ENCODE measurements around the gene TRPM7.
"Not testable (repeated sequence)": the region's sequence is repeated elsewhere in the genome, so short reads cannot be mapped to it uniquely, and the experiment has no call there.

The TRPM7 gene

DNA sequence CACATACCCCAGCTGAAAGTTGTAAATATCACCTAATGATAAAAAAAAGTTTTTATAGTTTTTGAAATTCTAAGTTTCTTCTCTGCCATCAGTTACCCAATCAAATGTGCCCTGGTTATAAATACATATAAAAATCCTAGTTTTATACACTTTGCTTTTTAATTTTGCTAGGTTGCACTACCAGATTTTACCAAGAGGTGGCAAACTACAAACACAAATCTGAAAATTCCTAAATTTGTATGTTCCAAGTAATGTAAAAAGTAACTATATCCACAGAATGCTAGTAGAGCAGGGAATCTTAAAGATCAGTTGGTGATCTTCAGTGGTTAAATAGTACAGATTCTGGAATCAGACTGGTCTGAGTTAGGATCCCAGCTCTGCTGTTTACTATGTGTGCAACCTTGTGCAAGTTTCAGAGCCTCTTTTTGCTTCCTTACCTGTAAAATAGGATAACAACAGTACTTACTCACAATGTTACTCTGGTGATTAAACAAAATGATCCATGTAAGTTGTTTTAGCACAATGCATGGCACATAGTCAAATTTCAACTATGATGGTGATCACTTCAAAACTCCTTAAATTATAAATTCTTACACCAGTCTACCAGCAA is 11.0 kb downstream of the TRPM7 start:
- in situ Hi-C loops (cut with MboI; ENCODE audit: low sequenced_read_pairs), result no loop called here

DNA sequence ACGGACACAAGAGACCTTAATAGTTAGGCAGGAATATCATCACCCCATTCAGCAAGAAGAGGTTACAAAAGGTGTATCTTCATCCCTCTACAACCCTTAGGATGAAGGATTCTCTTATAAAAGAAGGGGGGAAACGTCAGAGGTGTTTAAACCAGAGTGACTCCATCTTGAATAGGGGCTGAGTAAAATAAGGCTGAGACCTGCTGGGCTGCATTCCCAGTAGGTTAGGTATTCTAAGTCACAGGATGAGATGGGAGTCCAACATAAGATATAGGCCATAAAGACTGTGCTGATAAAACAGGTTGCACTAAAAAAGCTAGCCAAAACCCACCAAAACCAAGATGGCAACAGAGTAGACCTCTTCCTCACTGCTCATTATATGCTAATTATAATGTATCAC is 16.5 kb downstream of the TRPM7 start:
- in situ Hi-C loops (cut with MboI; ENCODE audit: low sequenced_read_pairs), result no loop called here

DNA sequence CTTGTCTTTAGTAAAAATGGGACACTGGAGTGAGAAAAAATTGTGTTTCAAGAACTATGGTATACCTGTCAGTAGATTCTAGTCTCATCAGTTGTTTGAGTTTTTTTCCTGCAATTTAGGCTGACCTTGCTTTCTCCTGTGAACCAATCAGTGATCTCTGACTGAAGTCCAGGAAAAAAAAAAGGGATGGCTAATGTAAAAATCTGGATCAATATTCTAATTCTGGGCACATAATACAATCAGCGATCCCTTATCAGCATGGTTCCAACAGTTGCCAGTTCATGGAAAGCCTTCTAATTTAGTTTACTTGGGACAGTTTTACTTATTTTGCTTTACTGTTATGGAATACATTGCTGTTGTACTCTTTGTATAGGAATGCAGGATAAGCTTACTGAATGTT is 17.0 kb downstream of the TRPM7 start:
- in situ Hi-C loops (cut with MboI; ENCODE audit: low sequenced_read_pairs), result no loop called here

DNA sequence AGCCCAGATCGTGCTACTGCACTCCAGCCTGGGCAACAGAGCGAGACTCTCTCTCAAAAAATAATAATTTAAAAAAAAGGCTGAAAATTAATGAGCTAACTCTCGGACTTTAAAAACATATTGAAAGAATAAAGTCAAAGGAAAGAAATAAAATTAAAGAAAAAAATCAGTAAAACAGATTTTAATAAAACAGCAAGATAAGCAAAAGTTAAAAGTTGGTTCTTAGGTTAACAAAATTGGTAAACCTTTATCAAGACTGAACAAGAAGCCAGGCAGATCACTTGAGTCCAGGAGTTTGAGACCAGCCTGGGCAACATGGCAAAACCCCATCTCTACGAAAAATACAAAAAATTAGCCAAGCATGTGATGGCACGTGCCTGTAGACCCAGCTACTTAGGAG is 20.7 kb downstream of the TRPM7 start:
- in situ Hi-C loops (cut with MboI; ENCODE audit: low sequenced_read_pairs), result no loop called here

DNA sequence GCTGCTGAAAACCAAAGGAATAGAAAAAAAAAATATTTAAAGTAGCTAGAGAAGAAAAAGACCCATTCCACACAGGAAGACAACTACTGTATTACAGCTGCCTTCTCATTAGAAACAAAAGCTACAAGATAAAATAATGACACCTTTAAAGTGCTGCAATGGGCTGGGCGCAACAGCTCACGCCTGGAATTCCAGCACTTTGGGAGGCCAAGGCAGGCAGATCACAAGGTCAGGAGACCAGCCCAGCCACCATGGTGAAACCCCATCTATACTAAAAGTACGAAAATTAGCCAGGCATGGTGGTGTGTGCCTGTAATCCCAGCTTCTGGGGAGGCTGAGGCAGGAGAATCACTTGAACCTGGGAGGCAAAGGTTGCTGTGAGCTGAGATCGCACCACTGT is 31.0 kb downstream of the TRPM7 start:
- in situ Hi-C loops (cut with MboI; ENCODE audit: low sequenced_read_pairs), result no loop called here

DNA sequence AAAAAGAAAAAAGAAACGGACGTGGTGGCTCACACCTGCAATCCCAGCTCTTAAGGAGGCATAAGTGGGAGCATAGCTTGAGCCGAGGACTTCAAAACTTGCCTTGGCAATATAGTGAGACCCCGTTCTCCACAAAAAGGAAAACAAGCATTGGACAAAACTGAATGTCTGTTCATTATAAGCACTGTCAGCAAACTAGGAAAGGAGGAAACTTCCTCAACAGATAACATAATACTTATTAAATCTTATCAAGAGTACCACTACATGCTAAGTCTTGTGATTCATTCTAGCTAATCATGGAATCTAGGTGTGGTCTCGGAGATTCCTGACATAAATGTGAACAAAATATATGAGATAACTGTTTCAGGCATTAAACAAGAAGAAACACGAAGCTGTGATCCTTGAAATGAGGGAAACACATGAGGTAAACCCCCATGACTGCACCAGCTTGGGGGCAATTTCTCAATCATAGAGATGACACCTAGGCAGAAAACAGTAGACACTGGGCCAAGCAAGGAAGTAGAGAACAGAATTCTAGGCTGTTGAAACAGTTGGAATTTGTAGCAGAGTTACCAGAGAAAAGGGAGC is 33.3 kb downstream of the TRPM7 start:
- in situ Hi-C loops (cut with MboI; ENCODE audit: low sequenced_read_pairs), result no loop called here

DNA sequence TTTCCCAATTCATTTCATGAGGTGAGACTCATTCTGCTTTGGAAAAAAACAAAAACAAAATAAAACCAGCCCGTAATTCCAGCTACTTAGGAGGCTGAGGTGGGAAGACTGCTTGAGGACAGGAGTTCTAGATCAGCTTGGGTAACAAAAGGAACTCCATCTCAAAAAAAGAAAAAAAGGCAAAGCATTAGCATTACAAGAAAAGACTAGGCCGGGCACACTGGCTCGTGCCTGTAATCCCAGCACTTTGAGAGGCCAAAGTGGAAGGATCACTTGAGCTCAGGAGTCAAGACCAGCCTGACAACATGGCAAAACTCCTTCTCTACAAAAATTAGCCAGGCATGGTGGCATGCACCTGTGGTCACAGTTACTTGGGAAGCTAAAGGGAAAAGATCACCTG is 33.9 kb downstream of the TRPM7 start:
- in situ Hi-C loops (cut with MboI; ENCODE audit: low sequenced_read_pairs), result no loop called here

DNA sequence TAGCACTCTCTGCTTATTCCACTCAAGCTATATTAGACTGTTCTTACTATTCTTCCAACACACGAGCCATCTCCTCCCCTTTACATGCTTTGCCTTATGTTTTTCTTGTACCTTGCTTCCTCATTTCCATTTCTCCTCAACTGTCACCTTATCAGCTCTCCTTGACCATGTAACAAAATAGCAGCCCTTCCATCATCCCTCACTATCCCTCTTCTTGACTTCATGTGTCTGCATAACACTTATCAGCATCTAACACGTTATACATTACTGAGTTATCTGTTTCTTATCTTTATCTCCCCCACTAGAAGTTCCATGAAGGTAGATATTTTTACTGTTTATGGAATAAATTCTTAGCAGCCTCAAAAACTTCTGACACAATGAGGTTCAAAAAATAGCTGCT is 45.3 kb downstream of the TRPM7 start:
- in situ Hi-C loops (cut with MboI; ENCODE audit: low sequenced_read_pairs), result no loop called here

DNA sequence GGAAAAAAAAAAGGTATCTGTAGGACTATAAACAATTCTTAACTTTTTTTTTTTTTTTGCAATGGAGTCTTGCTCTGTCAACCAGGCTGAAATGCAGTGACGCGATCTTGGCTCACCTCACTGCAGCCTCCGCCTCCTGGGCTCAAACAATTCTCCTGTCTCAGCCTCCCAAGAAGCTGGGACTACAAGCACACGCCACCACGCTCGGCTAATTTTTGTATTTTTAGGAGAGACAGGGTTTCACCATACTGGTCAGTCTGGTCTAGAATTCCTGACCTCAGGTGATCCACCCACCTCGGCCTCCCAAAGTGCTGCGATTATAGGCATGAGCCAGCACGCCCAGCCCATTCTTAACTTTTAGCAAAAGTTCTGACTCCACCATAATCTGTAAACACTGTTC is 50.5 kb downstream of the TRPM7 start:
- in situ Hi-C loops (cut with MboI; ENCODE audit: low sequenced_read_pairs), result no loop called here

DNA sequence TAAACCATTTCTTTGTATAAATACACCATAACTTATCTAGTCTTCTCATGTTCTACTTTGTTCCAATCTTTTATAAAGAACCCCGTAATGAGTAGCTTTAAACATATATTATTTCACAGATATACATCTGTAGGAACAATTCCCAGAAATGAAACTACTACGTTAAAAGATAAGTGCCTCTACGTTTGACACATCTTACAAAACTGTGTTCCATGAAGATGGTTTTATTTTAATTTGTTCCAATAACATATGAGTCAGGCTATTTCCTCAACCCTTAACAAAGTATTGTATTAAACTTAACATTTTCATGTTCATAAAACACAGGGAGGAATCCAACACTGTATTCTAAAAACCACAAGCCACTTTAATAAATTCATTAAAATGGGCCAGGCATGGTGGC is 52.9 kb downstream of the TRPM7 start:
- in situ Hi-C loops (cut with MboI; ENCODE audit: low sequenced_read_pairs), result no loop called here

DNA sequence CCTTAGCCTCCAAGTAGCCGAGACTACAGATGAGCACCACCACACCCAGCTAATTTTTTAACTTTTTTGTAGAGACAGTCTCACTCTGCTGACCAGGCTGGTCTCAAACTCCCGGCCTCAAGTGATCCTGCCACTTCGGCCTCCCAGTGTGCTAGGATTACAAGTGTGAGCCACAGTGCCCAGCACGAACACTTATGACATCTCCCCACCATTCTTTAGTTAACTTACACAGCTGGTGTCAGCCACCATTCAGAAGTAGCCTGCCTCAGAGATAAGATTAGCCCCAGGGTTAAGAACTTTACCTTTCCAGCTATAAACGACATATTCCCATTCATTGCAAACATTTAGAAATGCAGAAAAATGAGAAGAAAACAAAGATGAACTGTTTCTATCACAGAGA is 58.2 kb downstream of the TRPM7 start:
- in situ Hi-C loops (cut with MboI; ENCODE audit: low sequenced_read_pairs), result no loop called here

DNA sequence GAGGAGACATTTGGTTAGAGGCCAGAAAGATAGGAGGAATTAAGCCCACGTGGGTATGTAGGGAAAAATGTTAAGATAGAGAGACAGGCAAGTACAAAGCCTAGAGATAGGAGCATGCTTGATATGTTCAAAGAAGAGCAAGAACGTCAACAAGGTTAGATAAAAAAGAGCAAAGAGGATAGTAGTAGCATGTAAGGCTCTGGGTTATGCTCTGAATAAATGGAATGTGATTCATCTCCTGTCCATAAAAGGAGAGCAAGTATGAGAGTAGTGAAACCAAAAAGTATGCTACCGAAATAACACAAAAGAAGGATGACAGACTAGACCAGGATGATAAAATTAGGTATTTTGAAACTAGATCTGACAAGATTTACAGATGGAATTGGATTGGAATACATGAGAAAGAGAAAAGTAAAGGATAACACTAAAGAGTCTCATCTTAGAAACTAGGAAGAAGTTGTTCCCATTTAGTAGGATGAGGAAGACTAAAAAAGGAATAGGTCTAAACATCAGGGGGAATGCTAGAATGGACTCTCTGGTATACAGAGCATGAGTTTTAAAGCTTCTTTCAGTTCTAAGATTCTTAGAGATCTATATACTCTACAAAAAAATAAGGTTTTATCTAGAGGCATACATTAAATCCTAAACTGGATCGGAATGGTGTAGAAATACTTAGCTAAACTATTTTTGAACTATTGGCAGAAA is 59.1 kb downstream of the TRPM7 start:
- in situ Hi-C loops (cut with MboI; ENCODE audit: low sequenced_read_pairs), result no loop called here

DNA sequence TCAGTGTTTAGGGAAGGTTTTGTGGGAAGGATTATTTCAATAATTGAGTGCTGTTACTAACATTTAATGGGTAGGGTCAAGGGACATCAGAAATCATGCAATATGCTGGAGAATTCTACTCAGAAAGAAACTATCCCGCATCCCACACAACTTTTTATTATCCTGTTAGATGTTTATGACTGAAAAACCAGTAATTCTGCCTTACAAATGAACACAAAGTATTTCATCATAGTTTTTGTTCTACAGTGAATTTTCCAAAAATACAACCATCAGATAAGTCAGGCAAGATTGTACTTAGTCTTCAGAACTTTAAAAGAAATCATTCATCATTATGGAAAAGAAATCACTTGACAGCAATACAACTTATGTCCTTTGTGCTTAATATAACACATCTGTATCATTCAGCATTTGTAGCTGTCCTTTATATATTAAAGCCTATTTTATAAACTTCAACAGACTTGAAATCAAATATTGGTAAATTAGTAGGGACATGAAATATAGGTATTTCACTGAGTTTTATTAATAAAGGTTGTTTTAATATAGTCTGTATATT is 61.9 kb downstream of the TRPM7 start:
- in situ Hi-C loops (cut with MboI; ENCODE audit: low sequenced_read_pairs), result no loop called here

DNA sequence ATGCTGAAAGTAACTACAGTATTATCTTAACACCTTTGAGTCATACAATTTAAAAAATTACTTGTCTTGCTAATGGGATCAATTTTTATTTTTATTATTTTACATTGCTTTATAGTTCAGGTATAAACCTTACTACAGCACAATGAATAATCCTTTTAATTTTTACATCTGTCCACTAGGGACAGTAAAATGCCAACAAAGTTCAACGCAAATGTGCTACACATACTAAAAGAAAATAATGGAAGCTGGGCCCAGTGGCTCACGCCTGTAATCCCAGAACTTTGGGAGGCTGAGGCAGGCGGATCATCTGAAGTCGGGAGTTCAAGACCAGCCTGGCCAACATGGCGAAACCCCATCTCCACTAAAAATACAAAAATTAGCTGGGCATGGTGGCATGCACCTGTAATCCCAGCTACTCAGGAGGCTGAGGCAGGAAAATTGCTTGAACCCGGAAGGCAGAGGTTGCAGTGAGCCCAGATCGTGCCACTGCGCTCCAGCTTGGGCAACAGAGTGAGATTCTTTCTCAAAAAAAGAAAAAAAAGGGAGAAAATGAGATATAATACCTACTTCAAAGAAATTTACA is 64.1 kb downstream of the TRPM7 start:
- in situ Hi-C loops (cut with MboI; ENCODE audit: low sequenced_read_pairs), result not testable (repeated sequence)

DNA sequence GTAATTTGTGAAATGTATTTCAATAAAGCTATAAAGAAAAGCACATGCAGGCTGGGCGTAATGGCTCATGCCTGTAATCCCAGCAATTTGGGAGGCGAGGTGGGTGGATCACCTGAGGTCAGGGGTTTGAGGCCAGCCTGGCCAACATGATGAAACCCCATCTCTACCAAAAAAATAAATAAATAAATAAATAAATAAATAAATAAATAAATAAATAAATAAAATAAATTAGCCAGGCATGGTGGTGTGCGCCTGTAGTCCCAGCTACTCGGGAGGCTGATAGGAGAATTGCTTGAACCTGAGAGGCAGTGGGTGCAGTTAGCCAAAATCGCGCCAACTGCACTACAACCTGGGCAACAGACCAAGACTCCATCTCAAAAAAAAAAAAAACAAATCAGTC is 69.6 kb downstream of the TRPM7 start:
- in situ Hi-C loops (cut with MboI; ENCODE audit: low sequenced_read_pairs), result not testable (repeated sequence)

DNA sequence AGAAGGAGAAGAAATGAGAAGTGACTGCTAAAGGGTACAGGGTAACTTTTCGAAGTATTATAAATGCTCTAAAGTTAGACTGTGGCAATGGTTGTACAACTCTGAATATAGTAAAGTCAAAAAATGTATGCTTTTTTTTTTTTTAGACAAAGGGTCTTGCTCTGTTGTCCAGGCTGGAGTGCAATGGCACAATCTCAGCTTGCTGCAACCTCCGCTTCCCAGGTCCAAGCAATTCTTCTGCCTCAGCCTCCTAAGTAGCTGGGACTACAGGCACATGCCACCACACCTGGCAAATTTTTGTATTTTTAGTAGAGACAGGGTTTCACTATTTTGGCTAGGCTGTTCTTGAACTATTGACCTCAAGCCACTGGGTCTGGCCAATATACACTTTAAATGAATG is 70.0 kb downstream of the TRPM7 start:
- in situ Hi-C loops (cut with MboI; ENCODE audit: low sequenced_read_pairs), result not testable (repeated sequence)

DNA sequence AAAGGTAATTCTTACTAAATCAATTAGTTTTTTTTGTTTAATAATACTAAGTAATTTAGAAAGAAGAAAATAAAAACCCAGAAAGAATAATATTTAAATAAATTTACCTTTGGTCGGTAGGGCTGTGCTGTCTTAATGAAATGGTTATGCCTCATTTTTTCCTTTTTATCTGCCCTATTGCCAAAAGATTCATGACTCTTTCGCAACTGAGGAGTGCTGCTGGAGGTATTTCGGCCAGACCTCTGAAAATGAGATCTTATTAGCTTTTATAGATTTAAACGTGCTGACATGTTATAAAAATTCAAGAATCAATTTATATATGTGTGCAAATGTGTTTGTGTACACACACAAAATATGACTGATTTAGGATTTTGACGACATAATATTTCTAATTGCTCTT is 73.0 kb downstream of the TRPM7 start:
- in situ Hi-C loops (cut with MboI; ENCODE audit: low sequenced_read_pairs), result no loop called here

DNA sequence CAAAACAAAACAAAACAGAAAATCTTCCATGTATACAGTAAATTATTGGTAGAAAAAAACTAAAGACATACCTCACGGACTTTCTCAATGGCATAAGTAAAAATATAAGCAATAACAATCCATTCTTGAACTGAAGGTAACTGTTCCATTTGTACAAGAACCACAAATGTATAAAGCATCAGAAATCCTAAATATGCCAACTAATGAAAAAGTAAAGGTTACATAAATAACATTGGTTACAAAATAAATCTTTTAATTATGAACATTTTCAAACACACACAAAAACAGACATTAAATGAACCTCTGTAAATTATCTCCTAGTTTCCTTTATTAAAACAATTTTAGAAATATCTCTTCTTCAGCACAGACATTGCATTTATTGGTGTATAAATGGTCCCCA is 79.5 kb downstream of the TRPM7 start:
- in situ Hi-C loops (cut with MboI; ENCODE audit: low sequenced_read_pairs), result no loop called here

DNA sequence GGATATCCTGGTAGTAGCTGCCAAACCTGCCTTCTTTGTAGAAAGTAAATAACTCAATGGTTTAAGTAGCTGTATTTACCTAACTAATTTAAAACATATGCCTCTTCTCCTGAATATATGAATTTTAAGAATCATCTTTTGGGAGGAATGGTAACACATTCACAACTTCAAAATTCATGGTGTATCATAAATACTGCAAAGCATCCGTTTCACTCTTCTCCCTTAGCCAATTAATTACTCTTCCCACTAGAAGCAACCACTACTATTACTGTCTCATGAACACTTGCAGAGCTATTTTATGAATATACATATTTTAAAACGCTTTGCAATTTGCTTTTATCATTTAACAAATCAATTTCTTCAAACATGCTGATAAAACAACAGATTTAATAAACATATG is 81.1 kb downstream of the TRPM7 start:
- in situ Hi-C loops (cut with MboI; ENCODE audit: low sequenced_read_pairs), result no loop called here

DNA sequence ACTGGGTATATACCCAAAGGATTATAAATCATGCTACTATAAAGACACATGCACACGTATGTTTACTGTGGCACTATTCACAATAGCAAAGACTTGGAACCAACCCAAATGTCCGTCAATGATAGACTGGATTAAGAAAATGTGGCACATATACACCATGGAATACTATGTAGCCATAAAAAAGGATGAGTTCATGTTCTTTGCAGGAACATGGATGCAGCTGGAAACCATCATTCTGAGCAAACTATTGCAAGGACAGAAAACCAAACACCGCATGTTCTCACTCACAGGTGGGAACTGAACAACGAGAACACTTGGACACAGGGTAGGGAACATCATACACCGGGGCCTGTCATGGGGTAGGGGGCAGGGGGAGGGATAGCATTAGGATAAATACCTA is 84.6 kb downstream of the TRPM7 start:
- in situ Hi-C loops (cut with MboI; ENCODE audit: low sequenced_read_pairs), result not testable (repeated sequence)

DNA sequence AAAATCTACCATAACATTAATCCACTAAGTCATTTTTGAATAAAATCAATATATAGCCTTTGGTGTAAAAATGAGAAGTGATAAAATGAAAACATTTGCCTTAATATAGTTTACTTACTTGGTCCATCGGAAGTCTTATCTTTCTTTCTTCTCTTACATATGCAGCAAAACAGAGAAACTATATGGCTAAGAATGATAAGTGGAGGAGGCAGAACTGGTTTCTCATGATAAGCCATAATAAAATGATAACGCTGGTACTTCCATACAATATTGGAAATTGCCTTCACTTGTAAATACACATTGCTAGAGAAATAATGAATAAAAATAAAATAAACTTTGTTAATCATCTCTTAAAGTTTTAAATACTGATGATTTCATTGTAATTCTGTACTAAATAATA is 92.3 kb downstream of the TRPM7 start:
- in situ Hi-C loops (cut with MboI; ENCODE audit: low sequenced_read_pairs), result no loop called here

DNA sequence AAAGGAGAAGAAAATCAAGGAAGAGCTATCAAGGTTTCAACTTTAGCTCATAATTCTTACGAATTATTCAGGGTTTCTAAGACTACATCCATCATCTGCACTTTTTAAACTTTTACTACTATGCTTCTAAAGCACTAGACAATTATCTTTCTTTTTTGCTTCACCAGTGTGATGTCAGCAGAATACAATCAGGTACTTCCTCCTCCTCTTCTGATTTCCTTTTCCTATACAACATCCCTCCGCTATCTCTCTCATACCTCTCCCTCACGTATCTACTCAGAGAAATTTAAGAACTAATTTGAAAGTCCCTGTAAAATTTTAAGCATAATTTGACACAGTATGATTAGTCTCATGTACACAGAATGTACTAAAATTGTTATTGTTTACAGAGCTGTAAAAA is 92.8 kb downstream of the TRPM7 start:
- in situ Hi-C loops (cut with MboI; ENCODE audit: low sequenced_read_pairs), result no loop called here

Measured in HL-60/S4 treated with phorbol 12-myristate 13-acetate at 8.2 ng/mL for 4 days and 3 days (cell line).